ENCODE measurements around the gene WDFY1.
A peak's percentile ranks its signal among the peaks of the same experiment; 100 is the strongest.
"Not testable (repeated sequence)": the region's sequence is repeated elsewhere in the genome, so short reads cannot be mapped to it uniquely, and the experiment has no call there.

The WDFY1 gene

DNA sequence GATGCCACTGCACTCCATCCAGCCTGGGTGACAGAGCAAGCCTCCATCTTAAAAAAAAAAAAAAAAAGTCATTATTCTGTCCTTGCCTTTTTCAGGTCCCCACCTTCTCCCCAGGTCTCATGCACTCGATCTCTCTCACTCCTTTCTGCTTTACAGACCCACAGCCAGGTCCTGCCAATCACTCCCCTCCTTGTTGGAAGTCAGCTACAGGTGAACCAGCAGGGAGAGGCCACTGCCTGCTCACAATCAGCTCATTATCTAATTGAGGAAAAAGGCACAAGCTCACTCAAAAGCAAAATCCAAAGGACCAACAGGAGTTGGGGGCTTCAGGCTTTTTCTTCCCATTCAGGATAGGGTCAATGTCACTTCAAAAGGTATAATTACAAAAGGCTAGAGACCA is 2.0 kb downstream of the WDFY1 start:
- no peak for TF ChIP-seq CTCF (IDR thresholded peaks at IDR 0.05; ENCODE audit: control insufficient read depth, insufficient read depth, low read depth, low read length, missing control alignments)
- DNase-seq (ENCODE audit: low read depth), result no peak
- peak overlapping the region; percentile 19 for H3K4me3 ChIP-seq (ENCODE audit: control insufficient read depth, low read depth, low read length)

- peak overlapping the region; percentile 14 for H3K4me3 ChIP-seq (ENCODE audit: control insufficient read depth, low read depth, low read length)
- no peak for TF ChIP-seq CTCF (IDR thresholded peaks at IDR 0.05; ENCODE audit: control insufficient read depth, insufficient read depth, low read depth, low read length, missing control alignments)
- DNase-seq (ENCODE audit: low read depth), result peak; percentile 67
These were observed 3.4 kb downstream of the WDFY1 start for GRCh38 chr2:223941579-223942277.

GRCh38 chr2:223939438-223939837 is 5.7 kb downstream of the WDFY1 start:
- H3K4me3 ChIP-seq (ENCODE audit: control insufficient read depth, low read depth, low read length); DNase-seq (ENCODE audit: low read depth): not testable (repeated sequence)

DNA sequence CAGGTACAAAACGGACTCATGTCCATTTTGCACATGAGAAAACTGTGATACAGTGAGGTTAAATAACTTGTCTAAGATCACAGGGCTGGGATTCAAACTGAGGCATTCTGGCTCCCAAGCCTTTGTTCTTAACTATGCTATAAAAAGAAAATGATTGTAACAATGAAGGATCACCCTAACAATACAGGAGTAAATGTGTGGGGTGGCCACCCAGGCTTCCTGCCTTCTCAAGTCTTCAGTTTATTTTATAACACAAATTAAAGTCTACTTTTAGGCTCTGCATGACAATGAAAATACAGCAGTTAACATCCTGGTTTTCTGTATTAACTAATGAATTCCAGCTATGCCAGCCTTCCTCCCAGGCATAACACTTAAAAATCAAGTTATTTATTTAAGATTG is 7.6 kb downstream of the WDFY1 start:
- DNase-seq (ENCODE audit: low read depth), result no peak
- TF ChIP-seq CTCF (IDR thresholded peaks at IDR 0.05; ENCODE audit: control insufficient read depth, insufficient read depth, low read depth, low read length, missing control alignments), result no peak
- H3K4me3 ChIP-seq (ENCODE audit: control insufficient read depth, low read depth, low read length), result no peak overlapping the region

DNA sequence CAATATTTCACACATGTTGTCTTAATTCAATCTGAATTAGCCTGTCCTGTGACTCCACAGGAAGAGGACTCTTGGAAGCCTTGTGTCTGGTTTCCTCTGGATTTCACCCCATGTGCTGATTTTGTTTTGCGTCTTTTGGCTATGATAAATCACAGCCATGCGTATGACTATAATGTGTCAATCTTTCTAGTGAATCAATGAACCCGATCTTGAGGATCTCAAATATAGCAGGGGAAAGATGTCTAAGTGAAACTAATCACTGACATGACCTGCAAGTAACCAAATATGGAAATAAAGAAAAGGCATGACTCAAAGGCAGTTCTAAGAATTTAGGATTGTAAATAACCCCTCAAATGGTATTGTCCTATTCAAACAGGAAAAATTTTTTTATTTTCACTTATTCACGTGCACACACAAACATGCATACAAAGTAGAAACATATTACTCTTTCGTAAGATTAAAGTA is 8.2 kb downstream of the WDFY1 start:
- H3K4me3 ChIP-seq (ENCODE audit: control insufficient read depth, low read depth, low read length), result no peak overlapping the region
- TF ChIP-seq CTCF (IDR thresholded peaks at IDR 0.05; ENCODE audit: control insufficient read depth, insufficient read depth, low read depth, low read length, missing control alignments), result no peak
- no peak for DNase-seq (ENCODE audit: low read depth)

DNA sequence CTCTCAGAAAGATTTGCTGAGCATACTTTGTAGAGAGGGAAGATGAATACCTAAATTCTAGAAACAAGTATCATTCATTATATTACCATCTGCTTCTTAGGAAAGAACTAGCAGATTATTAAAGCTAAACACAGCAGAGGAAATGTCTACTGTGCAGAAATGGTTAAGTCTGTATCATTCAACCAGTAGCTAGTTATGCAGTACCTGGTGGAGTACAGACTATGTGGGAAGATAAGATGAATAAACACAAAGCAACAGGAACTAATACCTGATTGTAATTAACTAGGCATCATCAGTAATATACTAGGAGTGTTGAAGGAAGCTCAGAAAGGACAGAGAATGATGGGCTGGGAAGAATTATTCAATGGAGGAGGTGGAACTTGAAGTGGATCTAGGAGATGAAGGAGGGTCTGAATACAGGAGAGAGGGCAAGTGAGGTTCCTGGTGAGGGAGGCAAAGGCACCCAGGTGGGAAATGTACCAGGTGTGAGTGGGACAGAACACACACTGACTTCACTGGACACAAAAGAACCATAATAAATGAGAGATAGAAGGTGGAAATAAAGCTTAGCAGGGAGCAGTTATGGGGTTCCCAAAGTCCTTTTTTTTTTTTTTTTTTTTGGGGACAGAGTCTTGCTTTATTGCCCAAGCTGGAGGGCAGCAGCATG is 9.5 kb downstream of the WDFY1 start:
- no peak overlapping the region for H3K4me3 ChIP-seq (ENCODE audit: control insufficient read depth, low read depth, low read length)
- TF ChIP-seq CTCF (IDR thresholded peaks at IDR 0.05; ENCODE audit: control insufficient read depth, insufficient read depth, low read depth, low read length, missing control alignments), result no peak
- DNase-seq (ENCODE audit: low read depth), result no peak

DNA sequence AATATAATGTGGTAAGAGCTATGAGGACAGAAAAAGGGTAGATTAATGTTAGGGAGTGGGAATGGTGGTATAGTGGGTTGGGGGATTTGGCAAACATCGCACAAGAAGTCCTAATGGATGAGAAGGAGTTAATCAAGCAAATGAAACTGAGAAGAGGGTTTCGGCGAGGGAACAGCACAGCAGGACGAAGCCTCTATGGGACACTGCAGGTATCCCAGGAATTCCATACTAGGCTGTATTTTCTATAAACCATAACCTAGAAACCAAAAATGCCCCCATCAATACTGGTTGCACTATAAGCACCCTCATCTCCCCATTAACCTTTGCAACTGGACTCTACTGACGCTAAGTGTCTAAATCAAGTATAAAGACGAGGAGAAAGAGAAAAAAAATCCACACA is 10.3 kb downstream of the WDFY1 start:
- H3K4me3 ChIP-seq (ENCODE audit: control insufficient read depth, low read depth, low read length), result no peak overlapping the region
- TF ChIP-seq CTCF (IDR thresholded peaks at IDR 0.05; ENCODE audit: control insufficient read depth, insufficient read depth, low read depth, low read length, missing control alignments), result no peak
- no peak for DNase-seq (ENCODE audit: low read depth)
